ENCODE measurements around the gene PROSER2. TPM values are rescaled to one million over a fixed set of nuclear protein-coding genes. Genes with fewer than 3 reads are reported as not detected.

The PROSER2 gene
- total and polyA plus RNA-seq, 9 of the 15 experiments (the other 6 are each of a cell fraction or from before 2014, with no cell fraction given), result 0.62 to 14.8 (median 2.9) TPM

DNA sequence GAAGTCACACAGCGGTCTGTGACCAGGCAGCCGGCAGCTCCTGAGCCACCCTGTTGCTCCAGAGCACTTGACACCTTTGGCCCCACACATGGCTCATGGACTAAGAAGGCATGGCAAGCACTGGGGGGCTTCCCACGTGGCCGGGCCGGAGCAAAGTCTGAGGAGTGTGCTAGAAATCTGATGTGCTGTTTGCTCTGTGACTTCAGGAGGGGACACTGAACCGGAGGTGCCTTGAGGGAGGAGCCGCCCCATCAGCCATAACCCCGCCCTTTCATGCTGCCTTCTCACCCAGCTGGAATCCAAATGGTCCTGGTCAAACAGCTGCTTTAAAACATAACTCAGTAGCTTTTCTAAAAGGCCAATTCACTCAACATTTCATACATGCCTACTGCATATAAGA lies 33.5 kb downstream of the PROSER2 start:
- peaks cover 74% of the 10 kb centered on the region for H3K36me3 ChIP-seq (ENCODE audit: control insufficient read depth, insufficient read depth, low read length)
- no peaks in the 10 kb centered on the region for H3K79me2 ChIP-seq (ENCODE audit: control insufficient read depth, insufficient read depth, low read length)
- no peak for ATAC-seq
- no TSS peak for BruUV-seq (replicated peaks)
- TF ChIP-seq, protein P1, sequence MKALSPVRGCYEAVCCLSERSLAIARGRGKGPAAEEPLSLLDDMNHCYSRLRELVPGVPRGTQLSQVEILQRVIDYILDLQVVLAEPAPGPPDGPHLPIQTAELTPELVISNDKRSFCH (CRISPR knock-in tag; IDR thresholded peaks at IDR 0.05), result no peak
- TF ChIP-seq, protein P1 (tag; IDR thresholded peaks at IDR 0.05), result no peak
- TF ChIP-seq POLR2G (IDR thresholded peaks at IDR 0.05; ENCODE audit: low read depth, low read length), result 0 out of 2 replicates have a peak, but pooled peaks have one; percentile 30
- H3K9ac ChIP-seq (ENCODE audit: insufficient read depth in 1 of 2, low read depth in 2 of 2, low read length in 2 of 2), result 0 out of 4 replicates have a peak overlapping the region, but pooled peaks of 1 of the 2 experiments have one; percentile 4
- H2AFZ ChIP-seq (ENCODE audit: low read depth, low read length), result no peak overlapping the region
- in situ Hi-C loops (cut with MboI), result no loop called here
- no peak for DNase-seq (ENCODE audit: extremely low read depth in 1 of 4, low spot score in 3 of 4)
- CTCF ChIA-PET (ENCODE audit: low intra/inter-chr PET ratio), result no interaction called here
- no peak overlapping the region for H3K27ac ChIP-seq (ENCODE audit: extremely low read depth, low read depth, low read length)
- H3K27me3 ChIP-seq (ENCODE audit: control insufficient read depth in 2 of 2, insufficient read depth in 2 of 2, low read length in 2 of 2), result no peaks in the 10 kb centered on the region
- no peaks in the 10 kb centered on the region for H3K9me3 ChIP-seq (replicated peaks; ENCODE audit: control insufficient read depth, insufficient read depth, low read depth, low read length)
- no peak overlapping the region for H3K4me2 ChIP-seq (ENCODE audit: insufficient read depth, low read length)
- POLR2A ChIA-PET, result interaction anchor here (0.6 to 1.6 kb wide), 2 partner anchors 11 to 26 kb away, joined by 3 read pairs; no protein-coding TSS in a partner anchor
- no peaks in the 10 kb centered on the region for H4K20me1 ChIP-seq (replicated peaks; ENCODE audit: control insufficient read depth, insufficient read depth, low read length)
- 93% methylated on average over 8 of the region's 8 CpGs for WGBS (ENCODE audit: insufficient coverage, low coverage, missing lambda C conversion rate)
- intact Hi-C loops (cut with micrococcal nuclease), result no loop called here
- no peaks in the 10 kb centered on the region for H3K4me1 ChIP-seq (replicated peaks in 1 of 2; ENCODE audit: control insufficient read depth in 2 of 2, insufficient read depth in 2 of 2, low read length in 2 of 2)
- FAIRE-seq, result no peak
- H3K9me1 ChIP-seq (ENCODE audit: control insufficient read depth, insufficient read depth, low read length), result no peaks in the 10 kb centered on the region
- H3K4me3 ChIP-seq, result no peak overlapping the region

DNA sequence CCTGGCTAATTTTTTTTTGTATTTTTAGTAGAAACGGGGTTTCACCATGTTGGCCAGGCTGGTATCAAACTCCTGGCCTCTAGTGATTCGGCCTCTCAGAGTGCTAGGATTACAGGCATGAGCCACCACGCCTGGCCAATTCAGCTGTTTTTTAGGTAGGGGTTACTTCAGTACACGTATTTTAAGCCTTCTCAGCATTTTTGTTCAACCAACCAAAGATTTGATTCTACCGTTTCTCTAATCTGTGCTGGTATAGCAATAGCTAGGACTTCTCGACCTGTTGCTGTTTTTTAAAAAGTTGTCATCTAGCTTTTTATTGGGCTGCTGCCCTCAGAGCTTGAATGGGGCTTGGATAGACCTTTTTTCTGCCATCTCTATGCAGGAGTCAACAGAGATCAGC lies 34.9 kb downstream of the PROSER2 start:
- no peak overlapping the region for H3K4me3 ChIP-seq
- H3K27ac ChIP-seq (ENCODE audit: extremely low read depth, low read depth, low read length), result no peak overlapping the region
- H3K79me2 ChIP-seq (ENCODE audit: control insufficient read depth, insufficient read depth, low read length), result no peaks in the 10 kb centered on the region
- no peak overlapping the region for H3K4me2 ChIP-seq (ENCODE audit: insufficient read depth, low read length)
- ATAC-seq (no peak), FAIRE-seq (no peak), DNase-seq (ENCODE audit: extremely low read depth in 1 of 4, low spot score in 3 of 4) (no peak)
- intact Hi-C loops (cut with micrococcal nuclease) (no loop called here), in situ Hi-C loops (cut with MboI) (no loop called here)
- no peaks in the 10 kb centered on the region for H3K9me3 ChIP-seq (replicated peaks; ENCODE audit: control insufficient read depth, insufficient read depth, low read depth, low read length)
- no peaks in the 10 kb centered on the region for H3K4me1 ChIP-seq (replicated peaks in 1 of 2; ENCODE audit: control insufficient read depth in 2 of 2, insufficient read depth in 2 of 2, low read length in 2 of 2)
- no peak overlapping the region for H3K9ac ChIP-seq (ENCODE audit: insufficient read depth in 1 of 2, low read depth in 2 of 2, low read length in 2 of 2)
- no TSS peak for BruUV-seq (replicated peaks)
- CTCF ChIA-PET (ENCODE audit: low intra/inter-chr PET ratio), result no interaction called here
- WGBS (ENCODE audit: insufficient coverage, low coverage, missing lambda C conversion rate), result 76% methylated on average over 6 of the region's 6 CpGs
- POLR2A ChIA-PET, result interaction anchor here (0.7 to 1.6 kb wide), 3 partner anchors 9 to 24 kb away, joined by 3 read pairs; no protein-coding TSS in a partner anchor
- no peaks in the 10 kb centered on the region for H3K27me3 ChIP-seq (ENCODE audit: control insufficient read depth in 2 of 2, insufficient read depth in 2 of 2, low read length in 2 of 2)
- H3K9me1 ChIP-seq (ENCODE audit: control insufficient read depth, insufficient read depth, low read length), result no peaks in the 10 kb centered on the region
- peaks cover 75% of the 10 kb centered on the region for H3K36me3 ChIP-seq (ENCODE audit: control insufficient read depth, insufficient read depth, low read length)
- H2AFZ ChIP-seq (ENCODE audit: low read depth, low read length), result no peak overlapping the region
- H4K20me1 ChIP-seq (replicated peaks; ENCODE audit: control insufficient read depth, insufficient read depth, low read length), result no peaks in the 10 kb centered on the region
- TF ChIP-seq, protein P2, sequence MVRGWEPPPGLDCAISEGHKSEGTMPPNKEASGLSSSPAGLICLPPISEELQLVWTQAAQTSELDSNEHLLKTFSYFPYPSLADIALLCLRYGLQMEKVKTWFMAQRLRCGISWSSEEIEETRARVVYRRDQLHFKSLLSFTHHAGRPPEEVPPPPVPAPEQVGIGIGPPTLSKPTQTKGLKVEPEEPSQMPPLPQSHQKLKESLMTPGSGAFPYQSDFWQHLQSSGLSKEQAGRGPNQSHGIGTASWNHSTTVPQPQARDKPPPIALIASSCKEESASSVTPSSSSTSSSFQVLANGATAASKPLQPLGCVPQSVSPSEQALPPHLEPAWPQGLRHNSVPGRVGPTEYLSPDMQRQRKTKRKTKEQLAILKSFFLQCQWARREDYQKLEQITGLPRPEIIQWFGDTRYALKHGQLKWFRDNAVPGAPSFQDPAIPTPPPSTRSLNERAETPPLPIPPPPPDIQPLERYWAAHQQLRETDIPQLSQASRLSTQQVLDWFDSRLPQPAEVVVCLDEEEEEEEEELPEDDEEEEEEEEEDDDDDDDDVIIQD (CRISPR knock-in tag; IDR thresholded peaks at IDR 0.05), result no peak
- peak; percentile 35; the same call in 1 of the 2 replicates for TF ChIP-seq MAFG (tag; conservative IDR thresholded peaks at IDR 0.05)
- TF ChIP-seq C11orf30 (IDR thresholded peaks at IDR 0.05; ENCODE audit: low read depth), result peak; percentile 61; the same call in 1 of the 2 replicates
- no peak for TF ChIP-seq SAFB2 (IDR thresholded peaks at IDR 0.05; ENCODE audit: borderline replicate concordance, low read depth, low read length, severe bottlenecking)
- TF ChIP-seq, protein P3, sequence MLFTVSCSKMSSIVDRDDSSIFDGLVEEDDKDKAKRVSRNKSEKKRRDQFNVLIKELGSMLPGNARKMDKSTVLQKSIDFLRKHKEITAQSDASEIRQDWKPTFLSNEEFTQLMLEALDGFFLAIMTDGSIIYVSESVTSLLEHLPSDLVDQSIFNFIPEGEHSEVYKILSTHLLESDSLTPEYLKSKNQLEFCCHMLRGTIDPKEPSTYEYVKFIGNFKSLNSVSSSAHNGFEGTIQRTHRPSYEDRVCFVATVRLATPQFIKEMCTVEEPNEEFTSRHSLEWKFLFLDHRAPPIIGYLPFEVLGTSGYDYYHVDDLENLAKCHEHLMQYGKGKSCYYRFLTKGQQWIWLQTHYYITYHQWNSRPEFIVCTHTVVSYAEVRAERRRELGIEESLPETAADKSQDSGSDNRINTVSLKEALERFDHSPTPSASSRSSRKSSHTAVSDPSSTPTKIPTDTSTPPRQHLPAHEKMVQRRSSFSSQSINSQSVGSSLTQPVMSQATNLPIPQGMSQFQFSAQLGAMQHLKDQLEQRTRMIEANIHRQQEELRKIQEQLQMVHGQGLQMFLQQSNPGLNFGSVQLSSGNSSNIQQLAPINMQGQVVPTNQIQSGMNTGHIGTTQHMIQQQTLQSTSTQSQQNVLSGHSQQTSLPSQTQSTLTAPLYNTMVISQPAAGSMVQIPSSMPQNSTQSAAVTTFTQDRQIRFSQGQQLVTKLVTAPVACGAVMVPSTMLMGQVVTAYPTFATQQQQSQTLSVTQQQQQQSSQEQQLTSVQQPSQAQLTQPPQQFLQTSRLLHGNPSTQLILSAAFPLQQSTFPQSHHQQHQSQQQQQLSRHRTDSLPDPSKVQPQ (CRISPR knock-in tag; IDR thresholded peaks at IDR 0.05; ENCODE audit: borderline replicate concordance), result no peak
- TF ChIP-seq, protein P4, sequence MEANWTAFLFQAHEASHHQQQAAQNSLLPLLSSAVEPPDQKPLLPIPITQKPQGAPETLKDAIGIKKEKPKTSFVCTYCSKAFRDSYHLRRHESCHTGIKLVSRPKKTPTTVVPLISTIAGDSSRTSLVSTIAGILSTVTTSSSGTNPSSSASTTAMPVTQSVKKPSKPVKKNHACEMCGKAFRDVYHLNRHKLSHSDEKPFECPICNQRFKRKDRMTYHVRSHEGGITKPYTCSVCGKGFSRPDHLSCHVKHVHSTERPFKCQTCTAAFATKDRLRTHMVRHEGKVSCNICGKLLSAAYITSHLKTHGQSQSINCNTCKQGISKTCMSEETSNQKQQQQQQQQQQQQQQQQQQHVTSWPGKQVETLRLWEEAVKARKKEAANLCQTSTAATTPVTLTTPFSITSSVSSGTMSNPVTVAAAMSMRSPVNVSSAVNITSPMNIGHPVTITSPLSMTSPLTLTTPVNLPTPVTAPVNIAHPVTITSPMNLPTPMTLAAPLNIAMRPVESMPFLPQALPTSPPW (CRISPR knock-in tag; IDR thresholded peaks at IDR 0.05), result no peak
